GM18868 (cell line): ENCODE measurements around the gene CDYL.

Experiments used
- ATAC-seq: cut with Tn5 transposase; IDR thresholded peaks from one replicate; pipeline ENCODE4 v1.9.1; 2021; ENCODE audit warnings: mild to moderate bottlenecking, moderate library complexity; ENCODE audit not compliant: unreplicated experiment

CDYL gene

DNA sequence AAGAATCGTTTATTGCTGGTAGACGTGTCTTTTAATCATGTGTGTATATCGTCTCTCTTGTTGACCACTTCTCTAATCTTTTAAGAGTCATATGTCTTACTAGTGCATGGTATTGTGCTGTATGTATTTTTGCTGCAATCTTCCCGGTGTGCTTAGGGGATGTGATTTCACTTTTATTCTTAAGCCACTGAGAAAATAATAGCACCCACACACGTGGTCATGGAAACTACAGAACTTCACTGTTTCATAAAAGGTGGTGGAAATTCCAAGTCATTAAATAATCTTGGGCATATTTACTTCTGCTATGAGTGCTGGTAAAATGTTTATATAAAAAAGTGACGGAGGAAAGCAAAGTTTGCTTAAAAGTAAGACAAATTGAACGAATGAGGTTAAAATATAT lies 3.0 kb upstream of the CDYL start:
- ATAC-seq = no peak

DNA sequence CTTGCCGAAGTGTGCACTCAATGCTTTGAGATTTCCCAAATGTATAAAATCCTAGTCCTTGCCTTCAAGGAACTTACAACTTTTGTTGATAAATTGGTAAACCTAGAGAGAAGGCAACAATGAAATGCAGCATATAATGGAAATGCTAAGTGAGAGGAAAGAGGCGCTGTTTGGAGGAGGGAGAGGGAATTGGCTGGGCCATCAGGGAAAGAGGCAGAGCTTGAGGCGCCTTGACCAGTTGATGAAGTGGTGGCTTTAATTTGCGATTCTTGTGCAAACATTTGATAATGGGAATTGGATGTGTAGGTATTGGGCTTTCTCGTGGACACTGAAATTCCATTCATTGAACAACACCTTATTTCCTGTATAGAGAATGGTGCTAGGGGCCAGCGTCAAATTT lies 1.9 kb upstream of the CDYL start:
- no peak for ATAC-seq

DNA sequence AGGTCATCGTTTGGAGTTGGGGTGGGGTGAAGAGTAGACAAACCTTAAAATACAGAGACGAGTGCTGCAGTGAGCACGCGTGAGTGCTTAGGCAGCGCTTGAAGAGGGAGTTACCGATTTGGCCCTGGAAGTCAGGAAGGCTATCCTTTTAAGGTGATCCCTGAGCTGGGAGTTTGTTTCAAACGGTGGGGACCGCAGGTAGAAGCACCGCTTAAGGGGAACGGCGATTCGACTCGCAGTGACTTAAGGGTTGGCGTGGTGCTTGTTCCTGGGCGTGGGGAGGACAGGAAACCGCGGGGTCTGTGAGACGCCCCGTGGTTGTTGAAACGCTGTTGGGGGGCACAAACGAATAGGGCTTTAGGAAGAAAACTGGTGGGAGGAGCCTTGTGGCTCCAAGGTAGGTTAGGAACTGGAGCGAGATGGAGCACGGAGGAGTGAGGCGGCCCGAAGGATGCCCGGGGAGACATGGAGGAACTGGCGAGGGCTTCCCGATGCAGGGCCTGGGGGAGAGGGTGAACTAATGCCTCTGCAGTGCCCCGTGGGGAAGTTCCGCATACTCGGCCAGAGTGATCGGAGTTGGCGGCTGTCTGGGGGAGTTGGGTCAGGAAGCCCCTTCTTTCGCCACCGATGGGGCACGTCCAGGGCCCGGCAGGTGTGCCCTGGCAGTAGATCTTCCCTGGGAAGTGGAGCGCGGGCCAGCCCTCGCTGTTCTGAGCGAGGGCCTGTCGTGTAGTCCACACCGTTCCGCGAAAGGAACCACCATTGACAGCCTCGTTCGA lies 1.3 kb upstream of the CDYL start:
- no peak for ATAC-seq

DNA sequence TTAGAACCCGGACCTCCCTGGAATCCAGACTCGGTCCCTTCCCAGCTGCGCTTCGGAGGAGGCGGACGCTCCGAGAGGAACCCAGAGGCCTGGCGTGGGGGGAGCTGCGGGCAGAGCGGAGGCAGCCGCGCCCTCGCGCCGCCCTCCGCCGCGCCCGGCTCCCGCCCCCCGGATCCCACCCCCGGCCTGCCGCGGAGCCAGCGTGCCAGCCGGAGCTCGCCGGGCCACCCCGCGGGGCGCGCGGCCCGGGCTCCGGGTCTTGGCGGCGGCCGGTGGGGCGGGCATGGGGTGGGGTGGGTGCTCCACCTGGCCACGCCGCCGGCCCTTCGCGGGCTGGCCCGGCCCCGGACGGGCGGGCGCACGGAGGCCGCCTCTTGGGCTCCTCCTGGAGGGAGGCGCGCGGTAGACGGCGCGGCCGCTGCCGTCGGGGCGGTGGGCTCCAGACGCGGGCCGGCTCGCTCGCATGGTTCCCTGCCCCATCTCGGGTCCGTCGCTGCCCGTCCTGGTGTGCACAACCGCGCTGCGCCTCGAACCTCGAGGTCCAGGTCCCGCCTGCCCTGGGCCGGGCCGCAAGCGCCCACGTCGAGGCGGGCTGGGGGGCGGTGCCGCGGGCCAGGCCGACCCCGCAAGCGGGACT lies 592 bp upstream of the CDYL start:
- ATAC-seq = peak; percentile 46

DNA sequence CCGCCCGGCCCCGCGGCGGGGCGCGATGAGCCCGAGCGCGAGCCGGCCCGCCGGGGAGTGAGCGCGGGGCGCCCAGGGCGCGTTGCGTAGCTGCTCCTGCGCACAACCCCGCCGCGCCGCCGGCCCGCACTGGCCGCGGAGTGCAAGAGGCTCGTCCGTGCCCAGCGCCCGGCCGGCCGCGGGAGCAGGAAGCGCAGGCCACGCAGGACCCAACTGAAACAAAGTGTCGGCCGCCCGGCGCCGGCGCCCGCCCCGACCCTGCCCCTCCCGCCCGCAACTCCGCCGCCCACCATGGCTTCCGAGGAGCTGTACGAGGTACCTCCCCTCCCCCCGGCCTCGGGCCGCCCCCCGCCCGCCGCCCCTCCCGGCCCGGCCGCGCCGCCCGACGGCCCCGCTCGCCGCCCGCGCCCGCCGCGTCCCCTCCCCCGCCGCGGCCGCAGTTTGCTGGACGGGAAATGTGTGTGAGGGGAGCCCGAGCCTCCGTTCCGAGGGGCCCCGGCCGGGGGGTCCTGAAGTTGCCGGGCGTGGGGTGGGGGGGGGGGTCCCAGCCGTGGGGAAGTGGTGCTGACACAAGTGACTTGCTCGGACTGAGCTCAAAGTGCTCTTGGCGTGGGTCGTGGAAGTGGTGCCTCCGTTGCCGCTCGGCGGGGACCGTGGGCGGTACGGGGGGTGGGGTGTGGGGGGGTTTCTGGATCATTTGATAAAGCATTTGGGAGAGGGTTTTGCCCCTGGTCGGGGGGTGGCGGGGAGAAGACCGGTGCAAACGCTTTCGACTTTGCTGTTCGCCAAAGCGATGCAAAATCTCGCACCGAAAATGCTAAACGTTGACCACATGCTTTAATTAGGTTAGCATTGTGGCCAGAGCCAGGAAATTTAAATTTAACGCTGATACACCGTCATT lies 539 bp downstream of the CDYL start:
- peak; percentile 10 for ATAC-seq

DNA sequence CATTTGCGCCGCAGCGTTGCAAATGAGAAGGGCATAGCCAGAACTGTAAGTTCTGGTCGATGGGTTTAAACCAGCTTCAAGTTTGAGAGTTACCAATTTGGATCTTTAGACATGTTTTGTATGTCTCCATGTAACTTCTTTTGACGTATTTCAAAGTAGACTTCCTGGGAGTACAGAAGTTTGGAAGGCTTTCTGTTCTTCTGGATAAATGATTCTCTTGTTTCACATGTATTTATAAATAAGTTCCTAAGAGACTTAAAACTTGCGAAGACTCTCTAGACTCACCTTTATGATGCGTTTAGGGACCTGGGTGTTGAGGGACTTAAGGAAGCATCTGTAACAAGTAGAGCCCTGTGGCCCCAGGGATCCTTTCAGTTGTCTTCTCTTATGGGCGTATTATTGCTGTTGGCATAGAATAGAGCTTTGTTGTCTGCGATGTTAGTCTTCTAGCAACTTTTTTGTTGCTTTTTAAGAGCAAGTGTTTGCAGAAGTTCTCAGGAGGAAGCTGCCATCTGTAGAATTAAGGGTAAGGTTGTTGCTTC lies 1.3 kb downstream of the CDYL start:
- ATAC-seq = no peak

DNA sequence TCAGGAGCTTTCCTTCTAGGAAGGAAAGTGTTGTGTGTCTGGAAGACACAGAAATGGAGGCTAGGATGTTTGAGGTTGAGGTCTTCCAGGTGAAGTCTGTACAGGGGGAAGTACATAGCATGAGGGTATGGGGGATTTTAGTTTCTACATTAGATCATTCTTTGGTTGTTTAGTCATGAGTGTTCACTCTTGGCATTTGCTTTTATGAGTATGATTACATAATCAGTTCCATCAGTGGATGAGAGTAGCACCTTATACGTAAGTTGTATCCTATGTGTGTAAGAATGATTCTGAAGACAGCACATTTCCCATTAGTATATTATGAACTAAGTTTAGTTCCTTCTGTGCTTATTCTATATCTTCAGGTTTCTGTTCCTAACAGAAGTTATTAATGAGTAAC lies 1.9 kb downstream of the CDYL start:
- peak; percentile 12 for ATAC-seq

DNA sequence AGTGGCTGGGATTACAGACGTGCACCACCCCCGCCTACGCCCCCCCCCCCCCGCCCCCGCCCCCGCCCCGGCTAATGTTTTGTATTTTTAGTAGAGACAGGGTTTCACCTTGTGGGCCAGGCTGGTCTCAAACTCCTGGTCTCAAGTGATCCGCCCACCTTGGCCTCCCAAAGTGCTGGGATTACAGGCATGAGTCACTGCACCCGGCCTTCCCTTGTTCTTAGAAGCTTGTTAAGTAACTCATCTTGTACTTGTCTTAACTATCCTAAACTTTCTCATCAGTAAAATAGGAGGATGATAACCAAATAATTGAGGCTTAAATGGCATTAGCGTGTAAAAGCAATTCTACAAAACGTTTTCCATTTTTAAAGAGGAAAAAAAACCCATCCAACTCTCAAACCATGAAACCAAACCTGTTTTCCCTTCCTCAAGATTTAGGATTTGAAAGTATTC lies 4.2 kb downstream of the CDYL start:
- no peak for ATAC-seq

DNA sequence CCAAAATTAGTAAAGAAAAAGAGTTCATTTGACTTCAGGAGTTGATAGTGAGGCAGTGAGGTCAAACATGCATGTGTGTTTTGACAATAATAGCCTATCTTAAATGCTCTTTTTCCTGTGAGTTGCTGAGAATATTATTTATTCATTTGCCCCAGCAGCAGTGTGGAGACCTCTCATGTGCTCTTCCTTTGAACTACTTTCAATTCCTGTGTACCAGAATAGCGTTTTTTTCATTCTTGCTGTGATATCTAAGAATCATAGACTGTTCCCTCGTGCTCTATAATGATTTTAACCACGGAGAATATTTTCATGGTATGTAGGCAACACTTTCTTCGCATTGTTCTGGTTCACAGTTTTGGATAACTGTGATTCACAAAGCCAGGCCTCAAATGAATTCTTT lies 5.2 kb downstream of the CDYL start:
- peak; percentile 29 for ATAC-seq

DNA sequence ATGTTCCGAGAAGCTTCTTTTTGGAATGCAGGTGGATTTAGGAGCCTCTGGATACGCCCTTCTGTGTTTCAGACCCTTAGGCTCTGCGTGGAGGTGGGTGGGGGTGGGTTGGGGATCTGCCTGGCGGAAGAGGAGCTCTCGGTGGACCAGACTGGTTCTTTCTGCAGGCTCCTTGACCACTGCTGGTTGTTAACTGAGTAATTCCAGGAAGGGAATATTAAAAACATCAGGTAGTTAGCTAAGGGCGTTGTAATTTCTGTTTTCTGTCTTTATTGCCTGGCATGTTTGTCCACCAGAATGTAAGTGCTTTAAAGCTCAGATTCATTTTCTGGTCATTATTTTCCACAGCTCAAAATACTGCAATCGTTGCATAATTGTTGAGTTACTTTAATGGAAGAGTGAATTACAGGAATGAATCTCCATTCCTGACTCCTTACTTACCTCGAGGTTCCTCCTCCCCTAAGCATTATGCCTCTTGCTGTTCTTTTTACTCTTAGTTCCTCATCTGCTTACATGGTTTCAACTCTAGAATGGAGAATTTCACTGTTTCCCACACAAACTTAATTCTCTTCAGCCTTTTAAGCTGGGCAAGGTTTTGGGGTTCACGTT lies 5.9 kb downstream of the CDYL start:
- no peak for ATAC-seq

DNA sequence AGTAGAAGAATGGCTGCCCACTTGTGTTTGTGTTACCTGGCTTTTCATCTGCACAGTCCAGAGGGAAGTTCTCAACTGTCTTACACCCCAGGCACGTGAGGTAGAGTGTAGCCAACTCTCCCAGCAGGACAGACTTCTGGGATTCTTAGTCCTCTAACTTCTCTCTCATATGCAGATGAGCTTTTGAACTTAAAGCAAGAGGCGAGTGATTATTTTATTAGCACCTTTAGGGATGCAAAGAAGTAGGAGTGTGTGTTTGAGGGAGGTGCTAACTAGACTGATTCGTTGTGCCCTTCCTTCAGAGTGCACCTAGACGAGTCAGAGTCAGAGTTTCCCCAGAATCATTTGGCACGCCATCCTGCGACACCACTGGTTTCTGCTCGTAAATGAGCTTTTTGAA lies 10.8 kb downstream of the CDYL start:
- no peak for ATAC-seq

DNA sequence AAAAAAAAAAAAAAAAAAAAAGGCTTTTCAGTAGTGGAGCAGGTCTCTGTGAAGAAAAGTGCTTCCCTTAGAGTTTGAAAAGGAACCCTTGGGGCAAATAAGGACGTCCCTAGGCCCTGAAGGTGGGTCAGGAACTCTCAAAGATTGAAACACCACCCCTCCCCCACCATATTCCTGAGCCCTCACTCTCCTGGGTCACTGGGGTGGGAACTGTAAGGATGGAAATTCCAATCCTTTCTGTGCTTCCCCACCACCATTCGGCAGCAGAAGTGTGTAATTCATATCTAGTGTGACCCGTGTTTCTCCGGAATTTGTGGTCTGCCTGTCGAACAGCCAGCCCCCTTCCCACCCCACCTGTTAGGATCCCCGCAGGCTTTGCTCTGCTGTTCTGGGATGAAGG lies 12.3 kb downstream of the CDYL start:
- ATAC-seq = no peak

DNA sequence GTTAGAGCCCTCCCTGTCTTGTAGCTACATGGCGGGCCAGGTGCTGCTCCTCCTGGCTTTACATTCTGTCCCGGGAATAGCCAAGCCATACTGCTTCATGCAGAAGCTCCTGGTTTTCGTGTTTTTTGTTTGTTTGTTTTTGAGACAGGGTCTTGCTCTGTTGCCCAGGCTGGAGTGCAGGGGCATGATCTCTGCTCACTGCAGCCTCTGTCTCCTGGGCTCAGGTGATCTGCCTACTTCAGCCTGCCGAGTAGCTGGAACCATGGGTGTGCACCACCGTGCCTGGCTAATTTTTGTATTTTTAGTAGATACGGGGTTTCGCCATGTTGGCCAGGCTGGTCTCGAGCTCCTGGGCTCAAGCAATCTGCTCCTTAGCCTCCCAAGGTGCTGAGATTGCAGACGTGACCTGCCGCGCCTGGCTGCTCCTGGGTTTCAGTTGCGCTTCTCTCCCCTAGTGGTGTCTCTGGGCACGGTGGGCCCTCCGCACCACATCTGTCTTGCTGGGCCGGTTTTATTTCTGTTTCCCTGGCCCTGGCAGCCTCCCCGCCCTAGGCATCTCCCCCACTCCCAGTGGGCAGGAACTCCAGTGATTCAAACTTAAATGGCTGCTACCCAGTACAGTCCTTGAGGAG lies 12.9 kb downstream of the CDYL start:
- peak; percentile 97 for ATAC-seq

DNA sequence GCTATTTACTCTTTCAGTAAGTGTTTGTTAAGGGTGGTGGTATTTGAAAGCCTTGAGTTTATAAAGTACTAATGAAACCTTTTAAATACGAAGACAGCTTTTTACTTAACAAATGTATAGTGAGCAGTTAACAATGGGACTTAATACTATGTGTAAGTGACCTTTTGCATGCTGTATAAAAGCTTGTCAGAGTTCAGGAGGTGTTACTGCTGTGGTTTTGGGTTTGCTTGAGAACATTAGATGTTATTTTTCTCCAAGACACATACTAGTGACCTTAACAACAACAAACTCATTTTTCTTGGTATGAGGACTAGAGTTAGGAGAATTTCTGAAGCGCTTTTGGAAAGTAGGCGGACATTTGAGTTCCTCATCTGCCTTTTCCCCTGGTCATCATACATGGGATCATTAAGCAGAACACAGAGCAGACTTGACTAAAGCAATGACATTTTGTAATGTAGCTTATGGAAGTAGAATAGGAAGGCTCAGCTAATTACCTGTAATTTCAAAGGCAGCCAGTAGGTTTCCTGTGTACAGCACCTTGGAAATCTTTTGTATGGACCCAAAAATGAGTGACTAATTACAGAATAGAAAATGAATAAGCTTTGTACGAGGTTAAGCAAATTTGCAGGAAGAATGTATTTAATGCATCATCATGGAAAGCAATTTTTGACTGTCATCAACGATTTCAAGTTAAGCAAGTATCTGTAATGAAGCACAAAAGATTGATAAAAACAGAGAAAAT lies 14.1 kb downstream of the CDYL start:
- no peak for ATAC-seq

DNA sequence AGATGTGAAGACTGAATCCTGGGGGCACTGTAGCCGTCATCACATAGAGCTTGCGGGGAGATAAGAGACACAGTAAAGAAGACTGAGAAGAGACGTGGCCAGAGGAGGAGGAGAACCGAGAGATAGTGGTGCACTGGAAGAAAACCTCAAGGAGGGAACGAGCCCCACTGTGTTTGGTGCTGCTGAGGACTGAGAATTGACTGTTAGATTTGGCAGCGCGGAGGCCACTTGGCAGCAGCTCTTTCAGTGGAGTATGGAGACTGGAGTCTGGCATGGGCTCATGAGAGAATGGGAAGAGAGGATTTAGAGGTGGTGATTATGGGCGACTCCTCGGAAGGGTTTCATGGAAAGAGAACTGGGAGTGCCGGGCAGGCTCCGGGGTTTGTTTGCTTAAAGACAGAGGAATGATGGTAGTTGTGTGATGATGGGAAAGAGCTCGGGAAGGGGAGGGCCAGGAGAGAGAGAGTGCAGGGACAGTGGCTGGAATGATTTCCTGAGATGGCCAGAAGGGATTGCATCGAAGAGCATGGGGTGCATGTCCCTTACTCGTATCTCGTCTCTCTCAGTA lies 18.0 kb downstream of the CDYL start:
- no peak for ATAC-seq

DNA sequence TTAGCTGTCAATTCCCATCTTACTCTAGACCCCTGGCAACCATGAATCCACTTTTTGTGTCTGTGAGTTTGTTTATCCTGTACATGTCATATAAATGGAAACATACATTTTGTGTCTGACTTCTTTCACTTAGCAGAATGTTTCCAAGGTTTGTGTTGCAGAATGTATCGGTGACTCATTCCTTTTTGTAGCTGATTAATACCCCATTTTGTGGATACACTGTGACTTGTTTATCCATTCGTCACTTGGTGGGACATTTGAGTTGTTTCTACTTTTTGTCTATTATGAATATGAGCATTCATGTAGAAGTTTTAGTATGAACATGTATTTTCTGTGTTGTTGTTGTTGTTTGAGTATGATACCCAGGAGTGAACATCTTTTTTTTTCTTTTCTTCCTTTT lies 21.4 kb downstream of the CDYL start:
- no peak for ATAC-seq

DNA sequence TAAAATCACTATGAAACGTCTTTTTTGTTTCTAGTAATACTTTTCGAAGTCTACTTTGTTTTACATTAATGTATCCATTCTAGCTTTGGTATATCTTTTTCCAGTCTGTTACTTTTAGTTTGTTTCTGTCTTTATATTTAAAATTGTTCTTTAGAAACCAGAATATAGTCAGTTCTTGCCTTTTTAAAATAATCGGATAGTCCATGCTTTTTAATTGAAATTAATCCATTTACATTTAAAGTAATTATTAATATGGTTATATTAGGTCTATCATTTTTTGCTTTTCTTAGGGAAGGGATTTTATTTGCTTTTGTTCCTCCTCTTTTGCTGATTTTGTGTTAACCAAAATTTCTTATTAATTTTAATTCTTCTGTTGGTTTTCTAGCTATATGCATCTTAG lies 23.7 kb downstream of the CDYL start:
- no peak for ATAC-seq

DNA sequence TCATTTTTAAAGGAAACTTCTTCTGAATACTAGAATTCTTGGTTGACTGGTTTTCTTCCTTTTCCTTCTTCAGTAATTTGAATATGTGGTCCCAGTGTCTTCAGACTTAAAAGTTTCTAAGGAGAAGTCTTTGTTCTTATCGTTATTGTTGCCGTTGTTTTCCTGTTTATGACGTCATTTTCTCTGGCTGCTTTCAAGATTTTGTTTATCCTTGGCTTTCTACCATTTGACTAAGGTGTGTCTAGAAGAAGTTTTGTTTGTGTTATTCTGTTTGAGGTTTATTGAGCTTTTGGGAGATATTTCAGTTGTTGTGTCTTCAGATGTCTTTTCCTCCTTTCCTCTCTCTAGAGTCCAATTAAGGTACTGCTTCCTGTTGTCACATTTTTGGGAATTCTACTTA lies 24.5 kb downstream of the CDYL start:
- no peak for ATAC-seq

DNA sequence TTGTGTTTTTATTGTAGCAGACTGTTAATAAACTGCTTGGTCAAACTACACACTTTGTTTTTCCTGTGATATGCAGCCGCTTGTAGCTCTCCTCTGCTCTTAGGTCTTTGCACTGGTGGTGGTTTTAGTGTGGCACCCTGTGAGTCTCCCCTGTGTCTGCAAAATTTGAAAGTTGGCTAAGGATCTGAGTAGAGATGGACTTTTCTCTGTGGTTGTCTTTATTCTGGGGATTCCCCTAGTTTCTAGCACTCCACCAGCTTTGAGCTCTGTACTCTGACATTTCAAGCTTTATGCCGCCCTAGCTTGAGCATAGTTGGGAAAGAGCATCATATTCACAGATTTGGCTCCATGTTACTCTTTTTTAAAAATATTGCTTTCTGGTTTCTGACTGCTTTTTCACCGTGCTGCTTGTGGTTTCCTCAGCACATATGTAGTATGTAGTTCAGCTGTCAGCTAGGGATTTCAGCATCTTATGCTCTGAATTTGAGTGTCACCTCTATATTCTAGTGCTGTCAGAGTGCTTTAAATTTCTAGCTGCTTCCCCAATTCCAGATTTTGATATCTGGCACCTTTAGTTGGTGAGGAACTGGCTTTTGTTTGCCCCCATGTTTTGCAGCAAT lies 25.4 kb downstream of the CDYL start:
- peak; percentile 77 for ATAC-seq
